WTC11 (cell line): ENCODE data around the gene EXOC4.

Experiments
- ARID4B ChIP-seq: sonication (generic); formaldehyde crosslinking; IDR thresholded peaks from 2 replicates; pipeline ENCODE4 v1.8.0; 2023; ENCODE audit warnings: missing genetic modification reagents, mild to moderate bottlenecking, borderline replicate concordance
- FOXP1 ChIP-seq: sonication (generic); formaldehyde crosslinking; IDR thresholded peaks from 2 replicates; pipeline ENCODE4 v1.8.0; 2022; ENCODE audit warnings: missing genetic modification reagents, mild to moderate bottlenecking, moderate library complexity, borderline replicate concordance
- SMAD4 ChIP-seq: sonication (generic); formaldehyde crosslinking; IDR thresholded peaks from 2 replicates; pipeline ENCODE4 v1.8.0; 2022; ENCODE audit warnings: mild to moderate bottlenecking, missing genetic modification reagents
- USF1 ChIP-seq: sonication (generic); formaldehyde crosslinking; IDR thresholded peaks from 2 replicates; pipeline ENCODE4 v1.8.0; 2022; ENCODE audit warnings: mild to moderate bottlenecking, missing genetic modification reagents
- ZNF416 ChIP-seq: fragments of 250-450 bp; sonication (Bioruptor Pico); IDR thresholded peaks from 2 replicates; pipeline ENCODE4 v1.9.0; 2021; ENCODE audit warnings: mild to moderate bottlenecking, inconsistent platforms
- TF ChIP-seq, protein P1 (sequence below): fragments of 200-600 bp; IDR thresholded peaks from 2 replicates; pipeline ENCODE4 v1.8.0; 2022; ENCODE audit warnings: antibody characterized with exemption
- TF ChIP-seq, protein P2 (sequence below): sonication (generic); formaldehyde crosslinking; IDR thresholded peaks from 2 replicates; pipeline ENCODE4 v1.8.1; 2023; ENCODE audit warnings: mild to moderate bottlenecking, missing genetic modification reagents, moderate library complexity

DNA sequence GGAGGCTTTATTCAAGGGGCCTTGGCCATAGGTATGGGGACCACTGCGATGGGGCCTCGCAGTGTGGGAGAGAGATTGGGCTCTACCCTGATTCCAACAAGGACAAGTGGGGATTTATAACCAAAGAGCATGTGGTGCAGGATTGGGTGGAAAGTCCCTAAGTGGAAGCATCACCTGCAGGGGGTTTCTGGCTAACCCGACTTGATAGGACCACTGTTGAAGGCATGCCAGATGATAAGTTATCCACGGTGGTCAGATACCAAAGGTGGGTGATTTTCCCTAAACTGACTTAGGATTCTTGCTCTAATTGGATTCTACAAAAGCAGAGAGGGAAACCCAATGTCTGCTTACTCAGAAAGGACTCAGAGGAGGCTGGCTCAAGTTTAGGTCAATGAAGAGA is 444.7 kb downstream of the EXOC4 start:
- TF ChIP-seq, protein P1, sequence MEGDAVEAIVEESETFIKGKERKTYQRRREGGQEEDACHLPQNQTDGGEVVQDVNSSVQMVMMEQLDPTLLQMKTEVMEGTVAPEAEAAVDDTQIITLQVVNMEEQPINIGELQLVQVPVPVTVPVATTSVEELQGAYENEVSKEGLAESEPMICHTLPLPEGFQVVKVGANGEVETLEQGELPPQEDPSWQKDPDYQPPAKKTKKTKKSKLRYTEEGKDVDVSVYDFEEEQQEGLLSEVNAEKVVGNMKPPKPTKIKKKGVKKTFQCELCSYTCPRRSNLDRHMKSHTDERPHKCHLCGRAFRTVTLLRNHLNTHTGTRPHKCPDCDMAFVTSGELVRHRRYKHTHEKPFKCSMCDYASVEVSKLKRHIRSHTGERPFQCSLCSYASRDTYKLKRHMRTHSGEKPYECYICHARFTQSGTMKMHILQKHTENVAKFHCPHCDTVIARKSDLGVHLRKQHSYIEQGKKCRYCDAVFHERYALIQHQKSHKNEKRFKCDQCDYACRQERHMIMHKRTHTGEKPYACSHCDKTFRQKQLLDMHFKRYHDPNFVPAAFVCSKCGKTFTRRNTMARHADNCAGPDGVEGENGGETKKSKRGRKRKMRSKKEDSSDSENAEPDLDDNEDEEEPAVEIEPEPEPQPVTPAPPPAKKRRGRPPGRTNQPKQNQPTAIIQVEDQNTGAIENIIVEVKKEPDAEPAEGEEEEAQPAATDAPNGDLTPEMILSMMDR = no peak
- TF ChIP-seq ZNF416 (no peak), SMAD4 (CRISPR knock-in tag) (no peak), FOXP1 (no peak), ARID4B (CRISPR knock-in tag) (no peak), USF1 (CRISPR knock-in tag) (no peak)
- TF ChIP-seq, protein P2, sequence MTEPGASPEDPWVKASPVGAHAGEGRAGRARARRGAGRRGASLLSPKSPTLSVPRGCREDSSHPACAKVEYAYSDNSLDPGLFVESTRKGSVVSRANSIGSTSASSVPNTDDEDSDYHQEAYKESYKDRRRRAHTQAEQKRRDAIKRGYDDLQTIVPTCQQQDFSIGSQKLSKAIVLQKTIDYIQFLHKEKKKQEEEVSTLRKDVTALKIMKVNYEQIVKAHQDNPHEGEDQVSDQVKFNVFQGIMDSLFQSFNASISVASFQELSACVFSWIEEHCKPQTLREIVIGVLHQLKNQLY (CRISPR knock-in tag) = no peak
